HG02885 (cell line): Measurements from ENCODE around the gene TNKS2.

ENCODE experiments used
- ATAC-seq: cut with Tn5 transposase; IDR thresholded peaks from one replicate; pipeline ENCODE4 v1.9.1; 2021; ENCODE audit warnings: mild to moderate bottlenecking; ENCODE audit not compliant: unreplicated experiment, poor library complexity

TNKS2 gene

DNA sequence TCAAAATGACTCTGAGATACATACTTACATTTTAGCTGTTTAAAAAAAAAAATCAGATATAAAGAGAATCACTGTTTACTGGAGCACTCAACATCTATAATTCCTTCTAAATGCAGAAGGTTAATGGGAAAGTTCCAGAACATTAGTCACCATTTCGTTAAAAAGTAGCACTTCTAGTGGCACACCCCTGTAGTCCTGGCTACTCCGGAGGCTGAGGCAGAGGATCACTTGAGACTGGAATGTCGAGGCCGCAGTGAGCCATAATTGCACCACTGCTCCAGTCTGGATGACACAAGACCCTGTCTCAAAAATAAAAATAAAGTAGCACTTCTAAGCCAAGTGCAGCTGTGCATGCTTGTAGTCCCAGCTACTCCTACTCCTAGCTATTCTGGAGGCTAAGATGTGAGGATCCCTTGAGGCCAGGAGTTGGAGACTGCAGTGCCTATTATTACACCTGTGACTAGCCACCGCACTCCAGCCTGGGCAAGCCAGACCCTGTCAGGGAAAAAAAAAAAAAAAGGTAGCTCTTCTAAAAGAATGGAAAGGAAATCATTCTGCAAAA is 108.9 kb downstream of the TNKS2 start:
- ATAC-seq: no peak

DNA sequence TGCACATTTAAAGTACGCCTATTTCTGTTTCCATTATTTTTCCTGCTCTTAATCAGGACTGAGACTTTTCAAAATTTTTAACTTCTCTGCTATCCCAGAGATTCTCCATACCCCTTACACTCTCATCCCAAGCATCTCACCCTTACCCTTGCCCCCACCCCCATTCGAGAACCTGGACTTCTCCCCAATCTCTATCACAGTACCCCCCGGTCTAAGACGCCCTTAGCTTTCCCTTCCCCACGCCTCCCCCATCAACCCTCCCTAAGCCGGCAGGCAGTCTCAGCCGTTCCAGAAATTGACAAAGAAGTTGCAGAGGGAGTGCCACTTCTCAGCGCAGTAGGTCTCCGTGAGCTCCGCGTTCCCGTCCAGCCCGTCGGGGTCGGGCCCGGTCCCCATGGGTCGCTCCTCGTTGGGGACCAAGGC is 109.7 kb downstream of the TNKS2 start:
- ATAC-seq: no peak

DNA sequence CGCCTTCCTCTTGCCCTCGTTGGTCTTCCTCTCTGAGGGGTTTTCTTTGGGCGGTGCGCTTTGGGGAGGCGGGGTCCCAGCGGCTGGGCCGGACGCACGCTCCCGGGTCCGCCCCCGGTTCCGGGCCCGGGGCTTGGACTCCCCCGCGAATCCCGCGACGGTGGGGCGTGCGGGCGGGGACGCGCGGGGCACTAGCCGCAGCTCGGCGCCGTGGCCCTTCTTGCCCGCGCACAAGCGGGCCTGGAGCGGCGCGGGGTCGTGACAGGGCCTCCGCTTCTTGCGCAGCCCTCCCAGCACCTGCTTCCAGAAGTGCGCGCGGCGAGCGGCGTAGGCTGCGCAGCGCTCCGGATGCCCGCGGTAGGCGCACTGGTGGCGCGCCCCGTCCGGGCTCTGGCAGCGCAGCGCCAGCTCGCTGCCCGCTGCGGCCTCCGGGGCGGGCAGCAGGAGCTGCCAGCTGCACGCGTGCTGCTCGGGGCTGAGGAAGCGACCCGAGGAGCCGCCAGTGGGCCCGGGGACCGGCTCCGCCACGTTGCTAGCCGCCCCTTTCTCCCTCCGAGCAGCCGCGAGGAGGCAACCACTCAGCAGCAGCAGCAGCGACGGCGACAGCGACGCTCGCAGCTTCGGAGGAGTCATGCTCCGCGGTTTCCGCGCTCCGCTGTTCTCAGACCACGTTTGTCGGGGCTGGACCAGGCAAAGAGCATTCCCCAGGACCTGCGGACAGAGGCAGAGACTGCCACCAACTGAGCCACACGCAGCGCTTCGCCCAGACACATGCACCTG is 110.3 kb downstream of the TNKS2 start:
- peak; percentile 89 for ATAC-seq

DNA sequence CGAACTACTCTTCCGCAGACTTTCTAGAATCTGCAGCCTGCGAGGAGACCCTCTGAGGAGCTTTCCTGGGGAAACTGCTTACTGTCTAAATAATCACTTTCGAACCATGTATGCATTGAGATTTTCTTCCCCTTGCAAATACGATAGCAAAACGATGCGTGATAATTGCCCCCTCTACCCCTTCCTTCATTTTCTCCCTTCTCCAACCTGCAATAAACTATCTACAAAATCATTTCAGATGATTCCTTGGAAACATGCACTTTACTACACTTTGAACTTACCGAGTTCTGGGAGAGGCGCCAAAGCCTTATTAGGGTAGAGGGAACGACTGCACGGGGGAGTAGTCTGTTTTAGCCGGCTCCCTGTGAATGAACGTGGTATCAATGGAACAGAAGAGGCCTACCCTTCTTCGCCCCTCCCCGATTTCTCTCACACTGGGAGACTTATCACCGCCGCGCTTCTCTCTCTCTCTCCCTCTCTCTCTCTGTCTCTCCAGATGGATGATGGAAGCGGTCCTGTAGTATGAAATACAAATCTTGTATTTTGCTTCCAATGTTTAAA is 111.0 kb downstream of the TNKS2 start, which contains the start of gene FGFBP3:
Gene FGFBP3 (minus strand): TSS at position 370 of the 561 bp plus-strand sequence. CDS start 517 bp downstream, outside the sequence.
- no peak for ATAC-seq

DNA sequence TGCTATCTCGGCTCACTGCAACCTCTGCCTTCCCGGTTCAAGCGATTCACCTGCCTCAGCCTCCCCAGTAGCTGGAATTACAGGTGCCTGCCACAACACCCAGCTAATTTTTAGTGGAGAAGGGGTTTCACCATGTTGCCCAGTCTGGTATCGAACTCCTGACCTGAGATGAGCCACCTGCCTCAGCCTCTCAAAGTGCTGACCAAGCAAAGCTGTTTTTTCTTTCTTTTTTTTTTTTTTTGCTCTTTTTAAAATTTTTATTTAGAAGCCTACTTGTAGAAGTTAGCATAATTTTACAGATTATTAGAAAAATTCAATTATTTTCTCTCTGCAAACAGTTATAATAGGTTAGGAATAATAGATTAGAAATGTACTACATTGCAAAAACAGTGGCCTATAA is 112.2 kb downstream of the TNKS2 start:
- no peak for ATAC-seq
